Brain microvascular endothelial cell (primary cell): ENCODE results near the gene INAFM1.
"Not testable (repeated sequence)": the region's sequence is repeated elsewhere in the genome, so short reads cannot be mapped to it uniquely, and the experiment has no call there.

Experiments used
- DNase-seq: peaks from one replicate; pipeline ENCODE4 v3.0.0-alpha.2; 2020
- H3K27ac ChIP-seq: fragments of 250-450 bp; sonication (Bioruptor Pico); 2 replicates; pipeline ENCODE4 v1.5.1; 2020; ENCODE audit warnings: mild to moderate bottlenecking, moderate library complexity
- H3K27me3 ChIP-seq: fragments of 250-450 bp; sonication (Bioruptor Pico); replicated peaks from 2 replicates; pipeline ENCODE4 v1.5.1; 2020; ENCODE audit warnings: mild to moderate bottlenecking
- H3K36me3 ChIP-seq: fragments of 250-450 bp; sonication (Bioruptor Pico); replicated peaks from 2 replicates; pipeline ENCODE4 v1.5.1; 2020; ENCODE audit warnings: mild to moderate bottlenecking
- H3K4me3 ChIP-seq: 2 replicates; pipeline ENCODE4 v1.5.1; 2011; ENCODE audit warnings: low read depth, mild to moderate bottlenecking, control low read depth, low read length, moderate library complexity
- CTCF ChIP-seq: IDR thresholded peaks from 2 replicates; pipeline ENCODE4 v1.5.1; 2011; ENCODE audit warnings: low read depth, mild to moderate bottlenecking, moderate library complexity, low read length, control low read depth, inconsistent platforms; ENCODE audit errors: missing control alignments
- in situ Hi-C: cut with HindIII; loops from 2 replicates; pipeline ENCODE4 v1.10.0; 2017; ENCODE audit warnings: low sequenced_read_pairs, low pct_ligation_motif_present

The INAFM1 gene

GRCh38 chr19:47240996-47241918 is 33.4 kb upstream of the INAFM1 start:
- no peaks in the 10 kb centered on the region for H3K36me3 ChIP-seq
- peak overlapping the region; percentile 9 for H3K4me3 ChIP-seq
- no peaks in the 10 kb centered on the region for H3K27me3 ChIP-seq
- in situ Hi-C loops: no loop called here
- peak; percentile 68 for DNase-seq
- H3K27ac ChIP-seq: no peak overlapping the region
- no peak for TF ChIP-seq CTCF

DNA sequence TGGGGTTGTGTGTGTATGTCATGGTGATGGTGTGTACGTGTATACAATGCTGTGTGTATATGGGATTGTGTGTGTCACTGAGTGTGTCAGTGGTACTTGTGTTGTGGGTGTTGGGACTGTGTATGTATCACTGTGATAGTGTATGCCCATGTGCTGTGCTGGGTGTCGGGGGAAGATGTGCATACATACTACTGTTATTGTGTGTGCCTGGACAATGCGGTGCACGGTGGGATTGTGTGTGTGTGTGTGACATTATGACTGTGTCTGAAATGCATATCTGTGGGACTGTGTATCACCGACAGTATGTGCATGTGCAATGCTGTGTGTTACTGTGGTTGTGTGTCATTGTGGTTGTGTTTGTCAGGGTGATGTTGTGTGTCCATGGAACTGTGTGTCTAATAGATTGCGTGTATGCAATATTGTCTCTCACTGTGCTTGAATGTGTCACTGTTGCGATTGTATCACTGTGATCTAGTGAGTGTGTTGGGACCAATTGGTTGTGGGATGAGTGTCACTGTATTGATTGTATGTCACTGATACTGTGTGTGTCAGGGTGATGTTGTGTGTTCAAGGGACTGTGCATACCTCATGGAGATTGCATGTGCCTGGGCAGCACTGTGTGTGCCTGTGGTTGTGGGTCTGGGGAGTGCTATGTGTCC is 32.6 kb upstream of the INAFM1 start:
- in situ Hi-C loops: no loop called here
- Histone ChIP-seq H3K4me3 (no peak overlapping the region), H3K27me3 (no peaks in the 10 kb centered on the region), H3K36me3 (no peaks in the 10 kb centered on the region), H3K27ac (no peak overlapping the region)
- DNase-seq: no peak
- no peak for TF ChIP-seq CTCF

DNA sequence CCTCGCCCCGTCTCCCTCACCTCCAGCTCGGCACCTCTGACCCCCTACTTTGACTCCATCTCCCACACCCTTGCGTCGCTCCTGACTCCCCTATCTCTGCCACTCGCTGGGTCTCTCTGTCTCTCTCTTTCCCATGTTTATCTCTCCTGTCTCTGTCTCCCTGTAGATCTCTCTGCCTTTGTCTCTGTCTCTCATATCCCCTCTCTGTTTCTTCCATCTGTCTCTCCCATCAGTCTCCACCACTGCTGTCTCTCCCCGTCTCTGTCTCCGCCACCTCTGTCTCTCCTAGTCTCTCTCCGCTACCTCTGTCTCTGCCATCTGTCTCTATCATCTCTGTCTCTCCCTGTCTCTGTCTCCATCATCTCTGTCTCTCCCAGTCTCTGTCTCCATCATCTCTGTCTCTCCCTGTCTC is 31.3 kb upstream of the INAFM1 start:
- Histone ChIP-seq H3K4me3 (peak overlapping the region; percentile 35), H3K36me3 (no peaks in the 10 kb centered on the region), H3K27me3 (no peaks in the 10 kb centered on the region), H3K27ac (no peak overlapping the region)
- in situ Hi-C loops: no loop called here
- no peak for DNase-seq
- TF ChIP-seq CTCF: no peak

DNA sequence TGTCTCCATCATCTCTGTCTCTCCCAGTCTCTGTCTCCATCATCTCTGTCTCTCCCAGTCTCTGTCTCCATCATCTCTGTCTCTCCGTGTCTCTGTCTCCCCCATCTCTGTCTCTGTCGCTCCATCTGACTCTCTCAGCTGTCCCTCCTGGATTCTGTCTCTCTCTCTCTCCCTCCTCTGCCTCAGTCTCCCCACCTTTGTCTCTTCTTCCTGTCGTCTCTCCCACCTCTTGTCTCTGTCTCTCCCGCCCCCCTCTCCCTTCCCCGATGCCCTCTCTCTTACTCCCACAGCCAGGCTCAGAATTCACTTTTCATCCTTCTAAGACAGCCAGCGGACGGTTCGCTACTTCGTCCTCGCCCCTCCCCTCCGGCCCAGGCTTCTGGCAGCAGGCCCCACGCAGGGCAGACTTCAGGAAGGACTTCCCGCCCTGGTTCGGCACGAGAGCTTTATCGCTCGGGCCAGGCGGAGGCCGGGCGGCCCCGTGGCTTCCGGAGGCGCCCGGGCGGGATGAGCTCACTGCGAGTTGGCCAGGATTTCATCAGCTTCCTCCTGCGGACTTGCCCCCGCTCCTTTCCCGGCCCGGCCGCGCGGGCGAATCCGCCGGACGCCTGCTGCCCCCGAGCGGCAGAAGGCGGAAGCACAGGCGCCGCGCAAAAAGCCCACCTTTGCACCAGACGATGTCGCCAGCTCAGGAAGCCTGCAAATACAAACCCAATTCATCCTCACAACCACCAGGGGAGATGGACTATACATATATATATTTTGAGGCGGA is 30.7 kb upstream of the INAFM1 start:
- in situ Hi-C loops: no loop called here
- DNase-seq: peak; percentile 95
- no peaks in the 10 kb centered on the region for H3K27me3 ChIP-seq
- peak overlapping the region; percentile 43 for H3K4me3 ChIP-seq
- TF ChIP-seq CTCF: peak; percentile 79
- H3K27ac ChIP-seq: peak overlapping the region; percentile 59
- no peaks in the 10 kb centered on the region for H3K36me3 ChIP-seq

- Histone ChIP-seq H3K4me3 (no peak overlapping the region), H3K27me3 (no peaks in the 10 kb centered on the region), H3K27ac (no peak overlapping the region), H3K36me3 (no peaks in the 10 kb centered on the region)
- in situ Hi-C loops: no loop called here
- DNase-seq: peak; percentile 74
- peak; percentile 96 for TF ChIP-seq CTCF
Measured at GRCh38 chr19:47247308-47247990, 27.2 kb upstream of the INAFM1 start.

DNA sequence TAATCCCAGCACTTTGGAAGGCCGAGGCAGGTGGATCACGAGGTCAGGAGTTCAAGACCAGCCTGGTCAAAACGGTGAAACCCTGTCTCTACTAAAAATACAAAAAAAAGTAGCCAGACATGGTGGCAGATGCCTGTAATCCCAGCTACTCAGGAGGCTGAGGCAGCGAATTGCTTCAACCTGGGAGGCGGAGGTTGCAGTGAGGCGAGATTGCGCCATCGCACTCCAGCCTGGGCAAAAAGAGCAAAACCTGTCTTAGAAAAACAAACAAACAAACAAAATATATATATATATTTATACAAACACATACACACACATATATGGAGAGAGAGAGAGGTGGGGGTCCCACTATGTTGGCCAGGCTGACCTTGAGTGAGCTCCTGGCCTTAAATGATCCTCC is 21.7 kb upstream of the INAFM1 start:
- H3K4me3 ChIP-seq, in situ Hi-C loops, H3K36me3 ChIP-seq, DNase-seq, H3K27me3 ChIP-seq: not testable (repeated sequence)
- H3K27ac ChIP-seq: peak overlapping the region; percentile 61
